Measurements from ENCODE around the gene ARF3.

DNA sequence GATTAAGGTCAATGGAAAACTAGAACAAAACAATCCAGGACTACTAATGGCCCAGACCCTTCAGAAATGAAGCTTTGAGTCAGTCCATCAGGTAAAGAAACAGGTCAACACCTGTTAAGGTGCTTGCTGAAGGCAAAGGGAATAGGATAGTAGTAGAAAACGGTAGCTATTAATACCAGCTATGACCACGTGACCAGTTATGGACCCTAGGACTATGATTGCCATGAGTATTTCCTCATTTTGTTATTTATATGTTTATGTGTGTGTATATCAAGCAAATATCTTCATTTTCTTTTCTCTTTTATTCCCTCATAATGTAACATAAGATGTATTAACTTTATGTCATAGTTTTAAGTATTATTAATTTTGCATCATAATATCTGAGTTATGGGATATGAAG lies 57.6 kb downstream of the ARF3 start:
- TF ChIP-seq CTCF (IDR thresholded peaks at IDR 0.05; ENCODE audit: low read depth, low read length): no peak
- TF ChIP-seq EZH2phosphoT487 (IDR thresholded peaks at IDR 0.05; ENCODE audit: low read depth): no peak

Data from OCI-LY3 (cell line).